ENCODE data around the gene NYAP1.
A peak's percentile ranks its signal among the peaks of the same experiment; 100 is the strongest.

Gene NYAP1

DNA sequence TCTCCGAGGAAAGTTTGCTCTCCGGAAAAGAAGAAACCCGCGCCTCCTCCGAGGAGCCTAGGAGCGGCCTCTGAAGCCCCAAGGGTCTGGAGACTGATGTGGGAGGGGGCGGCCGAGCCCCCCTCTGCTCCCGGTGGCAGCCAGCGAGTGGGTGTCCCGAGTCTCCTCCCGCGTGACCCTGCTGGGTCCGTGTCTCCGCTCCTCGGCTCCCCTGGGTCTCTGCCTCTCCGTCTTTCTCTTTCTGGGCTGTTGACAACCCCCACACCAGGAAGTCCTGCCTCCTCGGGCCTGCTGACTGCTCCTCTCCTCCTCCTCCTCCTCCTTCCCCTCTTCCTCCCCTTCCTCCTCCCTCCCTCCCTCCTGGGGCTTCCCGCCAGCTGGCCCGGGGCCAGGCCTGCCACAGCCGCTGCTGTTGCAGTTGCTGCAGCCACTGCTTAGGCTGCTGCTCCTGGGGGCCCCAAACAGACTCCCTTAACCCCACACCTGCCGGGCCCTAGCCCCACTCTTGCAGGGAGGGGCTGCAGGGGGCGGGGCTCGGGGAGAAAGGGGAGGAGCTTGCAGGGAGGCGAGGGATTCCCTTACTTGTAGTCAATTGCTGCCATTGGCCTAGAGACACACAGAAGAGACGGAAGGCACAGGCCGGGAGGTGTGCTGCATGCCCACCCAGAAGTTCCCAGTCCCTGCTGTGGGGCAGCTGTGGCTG is 4.6 kb upstream of the NYAP1 start, which contains the start of gene TSC22D4 (continued):
- TF ChIP-seq ZNF768 (tag by site-specific recombination; IDR thresholded peaks at IDR 0.05) = no peak
- TF ChIP-seq ZNF707 (tag by site-specific recombination; IDR thresholded peaks at IDR 0.05) = no peak
- TF ChIP-seq ZNF48 (tag by site-specific recombination; IDR thresholded peaks at IDR 0.05) = no peak

DNA sequence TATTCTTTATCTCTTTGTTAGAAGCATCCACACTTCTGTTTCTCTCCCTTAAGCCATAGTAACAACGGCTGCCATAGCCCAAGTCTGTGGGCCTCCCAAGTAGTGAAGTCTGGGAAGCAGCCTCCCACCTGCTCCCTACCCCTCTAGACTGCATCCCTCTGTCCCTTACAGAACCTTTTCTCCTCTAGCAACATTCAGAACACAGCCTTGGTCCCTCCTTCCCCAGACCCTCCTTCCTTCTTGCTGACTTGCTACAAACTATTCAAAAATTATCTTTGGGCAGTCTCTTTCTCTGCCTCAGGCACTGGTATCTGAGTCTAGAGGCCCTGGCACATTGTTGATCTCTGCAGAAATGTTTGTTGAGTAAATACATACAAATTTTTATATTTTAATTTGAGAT is 2.3 kb upstream of the NYAP1 start:
- TF ChIP-seq ZBTB48 (tag by site-specific recombination; IDR thresholded peaks at IDR 0.05) (peak; percentile 77), ZNF664 (tag by site-specific recombination; IDR thresholded peaks at IDR 0.05) (no peak), ZXDB (tag by site-specific recombination; IDR thresholded peaks at IDR 0.05) (no peak)
- TF ChIP-seq, protein P1, sequence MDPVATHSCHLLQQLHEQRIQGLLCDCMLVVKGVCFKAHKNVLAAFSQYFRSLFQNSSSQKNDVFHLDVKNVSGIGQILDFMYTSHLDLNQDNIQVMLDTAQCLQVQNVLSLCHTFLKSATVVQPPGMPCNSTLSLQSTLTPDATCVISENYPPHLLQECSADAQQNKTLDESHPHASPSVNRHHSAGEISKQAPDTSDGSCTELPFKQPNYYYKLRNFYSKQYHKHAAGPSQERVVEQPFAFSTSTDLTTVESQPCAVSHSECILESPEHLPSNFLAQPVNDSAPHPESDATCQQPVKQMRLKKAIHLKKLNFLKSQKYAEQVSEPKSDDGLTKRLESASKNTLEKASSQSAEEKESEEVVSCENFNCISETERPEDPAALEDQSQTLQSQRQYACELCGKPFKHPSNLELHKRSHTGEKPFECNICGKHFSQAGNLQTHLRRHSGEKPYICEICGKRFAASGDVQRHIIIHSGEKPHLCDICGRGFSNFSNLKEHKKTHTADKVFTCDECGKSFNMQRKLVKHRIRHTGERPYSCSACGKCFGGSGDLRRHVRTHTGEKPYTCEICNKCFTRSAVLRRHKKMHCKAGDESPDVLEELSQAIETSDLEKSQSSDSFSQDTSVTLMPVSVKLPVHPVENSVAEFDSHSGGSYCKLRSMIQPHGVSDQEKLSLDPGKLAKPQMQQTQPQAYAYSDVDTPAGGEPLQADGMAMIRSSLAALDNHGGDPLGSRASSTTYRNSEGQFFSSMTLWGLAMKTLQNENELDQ (tag by site-specific recombination; IDR thresholded peaks at IDR 0.05; ENCODE audit: low read depth) = no peak
- TF ChIP-seq, protein P2, sequence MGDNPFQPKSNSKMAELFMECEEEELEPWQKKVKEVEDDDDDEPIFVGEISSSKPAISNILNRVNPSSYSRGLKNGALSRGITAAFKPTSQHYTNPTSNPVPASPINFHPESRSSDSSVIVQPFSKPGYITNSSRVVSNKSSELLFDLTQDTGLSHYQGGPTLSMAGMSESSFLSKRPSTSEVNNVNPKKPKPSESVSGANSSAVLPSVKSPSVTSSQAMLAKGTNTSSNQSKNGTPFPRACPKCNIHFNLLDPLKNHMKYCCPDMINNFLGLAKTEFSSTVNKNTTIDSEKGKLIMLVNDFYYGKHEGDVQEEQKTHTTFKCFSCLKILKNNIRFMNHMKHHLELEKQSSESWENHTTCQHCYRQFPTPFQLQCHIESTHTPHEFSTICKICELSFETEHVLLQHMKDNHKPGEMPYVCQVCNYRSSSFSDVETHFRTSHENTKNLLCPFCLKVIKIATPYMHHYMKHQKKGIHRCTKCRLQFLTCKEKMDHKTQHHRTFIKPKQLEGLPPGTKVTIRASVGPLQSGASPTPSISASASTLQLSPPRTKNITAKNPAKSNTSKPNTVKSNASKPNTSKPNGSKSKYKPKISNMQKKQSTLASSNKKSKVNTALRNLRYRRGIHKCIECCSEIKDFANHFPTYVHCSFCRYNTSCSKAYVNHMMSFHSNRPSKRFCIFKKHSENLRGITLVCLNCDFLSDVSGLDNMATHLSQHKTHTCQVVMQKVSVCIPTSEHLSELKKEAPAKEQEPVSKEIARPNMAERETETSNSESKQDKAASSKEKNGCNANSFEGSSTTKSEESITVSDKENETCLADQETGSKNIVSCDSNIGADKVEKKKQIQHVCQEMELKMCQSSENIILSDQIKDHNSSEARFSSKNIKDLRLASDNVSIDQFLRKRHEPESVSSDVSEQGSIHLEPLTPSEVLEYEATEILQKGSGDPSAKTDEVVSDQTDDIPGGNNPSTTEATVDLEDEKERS (tag by site-specific recombination; IDR thresholded peaks at IDR 0.05) = no peak
- Histone ChIP-seq H3K4me3 (ENCODE audit: low read depth, low read length) (no peak overlapping the region), H3K9me3 (ENCODE audit: control insufficient read depth, insufficient read depth, low read depth, low read length) (no peaks in the 10 kb centered on the region), H3K4me1 (ENCODE audit: control insufficient read depth, insufficient read depth, low read length) (peaks cover 3% of the 10 kb centered on the region; the same call in 1 of the 2 replicates), H3K36me3 (ENCODE audit: control insufficient read depth in 2 of 2, insufficient read depth in 1 of 2, low read length in 2 of 2) (peaks cover 3 to 5% of the 10 kb centered on the region in 2 experiments; a peak in 2 of 3 replicates), H3K27ac (ENCODE audit: extremely low read depth, low read depth, low read length) (no peak overlapping the region)
- ChIA-PET POLR2A (interaction anchor here (1.3 kb wide), 1 partner anchor 16 kb away, joined by 4 read pairs; no protein-coding TSS in a partner anchor), CTCF (interaction anchor here (0.7 to 2.9 kb wide), 7 partner anchors 12 to 358 kb away, joined by 3 to 19 read pairs (median 4); no protein-coding TSS in a partner anchor)

DNA sequence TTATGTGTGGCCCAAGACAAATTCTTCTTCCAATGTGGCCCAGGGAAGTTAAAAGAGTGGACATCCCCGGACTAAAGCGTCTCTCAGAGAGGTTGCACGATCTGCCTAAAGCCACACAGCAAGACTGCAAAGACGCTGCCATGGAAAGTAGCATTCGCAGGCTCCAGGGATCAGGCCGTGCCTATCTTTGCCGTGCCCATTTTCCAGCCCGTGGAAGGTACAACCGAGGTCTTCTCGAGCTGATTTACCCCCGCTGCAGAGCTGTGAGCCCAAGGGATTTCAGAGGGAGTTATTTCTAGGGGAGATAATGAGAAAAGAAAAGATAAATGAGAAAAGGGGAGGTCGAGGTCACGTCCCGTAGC is 1.0 kb upstream of the NYAP1 start:
- H3K36me3 ChIP-seq (ENCODE audit: control insufficient read depth in 2 of 2, insufficient read depth in 1 of 2, low read length in 2 of 2) = no peaks in the 10 kb centered on the region
- no peaks in the 10 kb centered on the region for H3K9me3 ChIP-seq (ENCODE audit: control insufficient read depth, insufficient read depth, low read depth, low read length)
- H3K27ac ChIP-seq (ENCODE audit: extremely low read depth, low read depth, low read length) = no peak overlapping the region
- ChIA-PET CTCF (interaction anchor here (0.6 to 2.9 kb wide), 29 partner anchors 8 to 1305 kb away, joined by 3 to 19 read pairs (median 5); partner anchors contain the start of gene SPACDR), POLR2A (interaction anchor here (1.3 kb wide), 1 partner anchor 14 kb away, joined by 4 read pairs; no protein-coding TSS in a partner anchor)
- TF ChIP-seq ZNF366 (tag by site-specific recombination; conservative IDR thresholded peaks at IDR 0.05) (no peak), ZNF768 (tag by site-specific recombination; IDR thresholded peaks at IDR 0.05) (peak; percentile 94; the same call in 1 of the 2 replicates), SP2 (tag by site-specific recombination; IDR thresholded peaks at IDR 0.05) (no peak), ZNF311 (tag by site-specific recombination; IDR thresholded peaks at IDR 0.05; ENCODE audit: borderline replicate concordance) (no peak), ZNF548 (tag by site-specific recombination; IDR thresholded peaks at IDR 0.05) (no peak), ZNF239 (tag by site-specific recombination; IDR thresholded peaks at IDR 0.05) (no peak)
- TF ChIP-seq, protein P3, sequence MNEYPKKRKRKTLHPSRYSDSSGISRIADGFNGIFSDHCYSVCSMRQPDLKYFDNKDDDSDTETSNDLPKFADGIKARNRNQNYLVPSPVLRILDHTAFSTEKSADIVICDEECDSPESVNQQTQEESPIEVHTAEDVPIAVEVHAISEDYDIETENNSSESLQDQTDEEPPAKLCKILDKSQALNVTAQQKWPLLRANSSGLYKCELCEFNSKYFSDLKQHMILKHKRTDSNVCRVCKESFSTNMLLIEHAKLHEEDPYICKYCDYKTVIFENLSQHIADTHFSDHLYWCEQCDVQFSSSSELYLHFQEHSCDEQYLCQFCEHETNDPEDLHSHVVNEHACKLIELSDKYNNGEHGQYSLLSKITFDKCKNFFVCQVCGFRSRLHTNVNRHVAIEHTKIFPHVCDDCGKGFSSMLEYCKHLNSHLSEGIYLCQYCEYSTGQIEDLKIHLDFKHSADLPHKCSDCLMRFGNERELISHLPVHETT (tag by site-specific recombination; IDR thresholded peaks at IDR 0.05) = no peak
- H3K4me3 ChIP-seq (ENCODE audit: low read depth, low read length) = peak overlapping the region; percentile 35
- no peaks in the 10 kb centered on the region for H3K4me1 ChIP-seq (ENCODE audit: control insufficient read depth, insufficient read depth, low read length)
